GM19397 (cell line): ENCODE results near the gene CLCN5.
"Not testable (repeated sequence)": the region's sequence is repeated elsewhere in the genome, so short reads cannot be mapped to it uniquely, and the experiment has no call there.

Source experiments
- ATAC-seq: cut with Tn5 transposase; IDR thresholded peaks from one replicate; pipeline ENCODE4 v1.9.1; 2021; ENCODE audit warnings: mild to moderate bottlenecking, moderate library complexity; ENCODE audit not compliant: unreplicated experiment

Gene CLCN5

GRCh38 chrX:49995107-49995731 lies 72.8 kb downstream of the CLCN5 start:
- no peak for ATAC-seq

- no peak for ATAC-seq
Observed at GRCh38 chrX:49995795-49996455, 73.5 kb downstream of the CLCN5 start.

- ATAC-seq: no peak
Observed at GRCh38 chrX:49996474-49996873, 74.1 kb downstream of the CLCN5 start.

GRCh38 chrX:49999087-49999486 lies 76.7 kb downstream of the CLCN5 start:
- ATAC-seq: no peak

DNA sequence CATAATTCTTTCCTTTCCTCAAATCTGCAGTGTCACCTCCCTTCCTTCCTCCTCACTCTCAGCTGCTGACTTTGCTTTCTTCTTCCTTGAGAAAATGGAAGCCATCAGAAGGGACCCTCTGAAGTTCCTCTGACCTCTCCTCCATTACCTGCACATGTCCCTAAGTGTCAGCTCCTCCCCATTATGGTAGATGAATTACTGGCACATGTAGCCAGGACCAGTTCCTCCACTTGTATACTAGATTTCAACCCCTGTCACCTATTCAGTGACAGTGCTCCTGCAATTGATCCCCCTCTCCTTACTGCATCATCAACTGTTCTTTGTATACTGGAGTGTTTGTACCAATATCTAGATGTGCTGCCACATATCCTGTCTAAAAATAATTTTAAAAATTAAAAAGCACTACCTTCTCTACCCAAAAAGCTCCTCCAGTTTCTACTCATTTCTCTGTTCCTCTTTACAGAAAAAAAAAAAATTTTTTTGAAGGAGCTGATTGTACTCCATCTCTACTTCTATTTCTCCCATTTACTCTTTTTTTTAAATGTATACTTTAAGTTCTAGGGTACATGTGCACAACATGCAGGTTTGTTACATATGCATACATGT lies 78.6 kb downstream of the CLCN5 start:
- no peak for ATAC-seq

DNA sequence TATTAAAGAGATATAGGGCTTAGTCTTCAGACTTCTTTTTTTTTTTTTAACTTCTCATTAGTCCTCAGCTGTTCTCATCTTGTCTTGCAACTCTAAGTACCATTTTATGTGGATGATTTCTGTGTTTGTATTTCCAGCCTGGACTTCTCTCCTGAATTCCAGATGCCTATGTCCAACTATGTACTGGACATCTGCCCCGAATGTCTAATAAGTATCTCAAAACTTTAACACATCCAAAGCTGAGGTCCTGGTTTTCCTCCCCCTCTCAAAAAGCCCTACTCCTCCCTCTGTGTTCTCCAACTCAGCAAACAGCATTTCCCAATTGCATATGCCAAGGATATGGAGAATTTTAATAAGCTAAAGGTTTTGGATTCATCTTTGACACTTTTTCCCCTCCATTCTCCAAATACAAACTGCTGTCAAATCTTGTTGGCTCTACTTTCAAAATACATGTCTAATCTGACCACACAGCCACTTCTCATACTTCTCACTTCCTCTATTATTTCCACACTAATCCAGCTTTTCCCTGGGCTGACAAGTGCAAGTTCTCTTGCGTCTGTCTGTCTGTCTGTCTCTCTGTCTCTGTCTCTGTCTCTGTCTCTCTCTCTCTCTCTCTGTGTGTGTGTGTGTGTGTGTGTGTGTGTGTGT lies 79.8 kb downstream of the CLCN5 start:
- no peak for ATAC-seq

DNA sequence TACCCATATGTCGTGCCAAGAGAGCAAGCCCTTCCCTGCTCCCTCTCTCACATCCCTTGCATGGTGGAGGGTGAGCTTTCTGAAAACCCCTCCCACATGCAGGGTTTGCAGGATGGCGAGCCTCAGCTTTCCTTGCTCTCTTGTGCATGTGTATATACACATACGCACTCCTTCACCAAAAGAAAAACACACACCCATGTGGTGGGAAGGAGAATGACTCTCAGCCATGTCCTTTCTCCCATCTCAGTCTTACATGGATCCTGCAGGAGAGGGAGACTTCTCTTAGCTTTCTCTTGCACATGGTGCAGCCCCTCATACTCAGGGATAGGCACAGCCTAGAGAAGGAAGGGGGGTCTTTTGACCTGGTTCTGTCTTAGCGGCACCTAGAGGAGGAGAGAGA lies 81.1 kb downstream of the CLCN5 start:
- ATAC-seq: no peak

DNA sequence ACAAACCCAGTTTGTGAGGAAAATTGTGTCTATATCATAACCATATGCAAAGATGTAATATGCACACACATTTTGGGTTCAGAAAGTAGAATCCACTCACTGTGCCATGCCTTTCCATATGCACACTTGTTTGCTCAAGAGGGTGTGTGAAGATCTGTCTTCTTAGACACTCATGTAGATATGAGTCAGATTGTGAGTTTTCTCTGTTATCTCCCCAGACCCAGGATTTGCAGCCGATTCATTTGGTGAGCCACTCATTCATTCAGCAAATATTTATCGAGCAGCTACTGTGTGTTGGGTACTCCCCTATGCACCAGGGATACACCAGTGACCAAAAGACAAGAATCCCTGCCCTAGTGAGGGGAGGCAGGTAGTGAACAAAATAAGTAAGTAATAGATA lies 81.5 kb downstream of the CLCN5 start:
- ATAC-seq: no peak

DNA sequence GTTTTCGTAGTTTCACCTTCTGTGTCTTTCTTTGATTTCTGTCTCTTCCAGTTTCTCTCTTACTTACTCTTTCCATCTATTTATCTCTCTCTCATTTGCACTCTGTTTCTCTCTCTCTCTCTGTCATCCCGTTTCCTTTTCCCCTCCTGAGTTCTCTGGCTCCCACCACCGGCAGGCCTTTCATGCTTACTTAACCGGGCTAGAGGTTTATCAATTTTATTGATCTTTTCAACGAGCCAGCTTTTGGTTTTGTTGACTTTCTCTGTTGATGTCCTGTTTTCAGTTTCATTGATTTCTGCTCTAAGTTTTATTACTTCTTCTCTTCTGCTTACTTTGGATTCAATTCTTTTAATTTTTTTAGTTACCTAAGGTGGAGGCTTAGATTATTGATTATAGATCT lies 103.2 kb downstream of the CLCN5 start:
- not testable (repeated sequence) for ATAC-seq

GRCh38 chrX:50035126-50035525 lies 112.7 kb downstream of the CLCN5 start:
- ATAC-seq: no peak

GRCh38 chrX:50036426-50036825 lies 114.0 kb downstream of the CLCN5 start:
- no peak for ATAC-seq

GRCh38 chrX:50045823-50046222 lies 123.4 kb downstream of the CLCN5 start:
- no peak for ATAC-seq

DNA sequence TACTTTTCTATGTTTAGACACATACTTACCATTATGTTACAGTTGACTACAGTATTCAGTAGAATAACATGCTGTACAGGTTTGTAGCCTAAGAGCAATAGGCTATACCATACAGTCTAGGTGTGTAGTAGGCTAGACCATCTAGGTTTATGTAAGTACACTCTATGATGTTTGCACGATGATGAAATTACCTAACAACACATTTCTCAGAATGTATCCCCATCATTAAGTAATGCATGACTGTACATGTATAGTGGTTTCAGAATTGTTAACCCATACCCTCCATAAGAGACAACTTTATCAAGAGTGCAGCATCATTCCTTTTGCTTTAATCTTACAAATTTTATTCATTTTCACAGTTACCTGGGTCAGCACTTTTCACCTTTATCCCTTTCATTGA lies 126.8 kb downstream of the CLCN5 start:
- no peak for ATAC-seq

GRCh38 chrX:50054147-50054546 lies 131.8 kb downstream of the CLCN5 start:
- ATAC-seq: no peak

- ATAC-seq: no peak
Observed at GRCh38 chrX:50066318-50066937, 144.0 kb downstream of the CLCN5 start.

DNA sequence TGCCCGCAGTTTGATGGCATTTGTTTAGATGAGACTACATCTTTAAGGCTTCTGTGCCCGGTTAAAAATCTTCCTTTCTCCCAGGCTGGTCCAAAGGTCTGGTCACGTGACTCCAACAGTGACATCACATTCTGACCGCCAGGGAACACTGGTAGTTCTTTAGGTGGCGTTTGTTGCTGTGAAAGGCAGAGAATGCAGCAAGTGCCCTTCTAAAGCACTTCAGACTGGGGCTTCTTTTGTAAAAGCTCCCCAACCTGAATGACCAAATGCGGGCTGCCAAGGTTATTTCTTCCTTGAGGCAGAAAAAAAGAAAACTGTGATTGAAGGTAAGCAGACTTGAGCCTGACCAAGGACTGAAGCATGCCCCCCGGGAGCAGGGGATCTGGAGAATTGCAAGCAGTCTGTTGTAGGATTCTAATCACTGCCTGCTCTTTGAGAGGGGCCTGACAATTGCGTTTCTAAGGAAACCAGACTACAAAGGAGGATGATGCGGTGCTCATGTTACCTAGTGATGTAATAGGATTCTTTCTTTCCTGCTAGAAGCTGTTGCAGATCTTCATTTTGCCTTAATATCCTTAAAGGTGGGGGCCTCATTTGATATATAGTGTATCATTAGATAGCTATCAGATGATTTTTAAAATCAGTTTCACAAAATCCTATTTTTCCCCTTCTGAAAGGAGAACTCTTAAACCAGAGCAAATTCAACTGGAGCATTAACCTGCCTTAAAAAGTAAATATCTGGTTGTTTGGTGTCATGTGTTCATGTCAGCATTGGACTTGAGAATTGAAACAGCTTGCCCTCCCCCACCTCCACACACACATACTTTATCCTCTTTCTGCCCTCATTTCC lies 145.3 kb downstream of the CLCN5 start:
- no peak for ATAC-seq

DNA sequence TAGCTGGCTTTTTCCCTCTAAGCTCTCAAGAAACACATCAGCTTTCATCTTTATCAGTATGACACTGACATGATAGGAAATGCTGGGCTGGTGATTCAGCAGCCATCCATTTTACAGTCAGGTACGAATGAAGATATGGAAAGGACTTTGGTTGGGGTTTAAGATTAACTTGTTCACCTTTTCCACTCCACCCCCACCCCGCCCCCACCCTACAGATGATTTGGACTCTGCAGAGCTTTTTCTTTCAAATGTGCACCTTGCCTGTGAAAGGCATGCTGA lies 145.8 kb downstream of the CLCN5 start:
- no peak for ATAC-seq

GRCh38 chrX:50068893-50069292 lies 146.5 kb downstream of the CLCN5 start:
- no peak for ATAC-seq

DNA sequence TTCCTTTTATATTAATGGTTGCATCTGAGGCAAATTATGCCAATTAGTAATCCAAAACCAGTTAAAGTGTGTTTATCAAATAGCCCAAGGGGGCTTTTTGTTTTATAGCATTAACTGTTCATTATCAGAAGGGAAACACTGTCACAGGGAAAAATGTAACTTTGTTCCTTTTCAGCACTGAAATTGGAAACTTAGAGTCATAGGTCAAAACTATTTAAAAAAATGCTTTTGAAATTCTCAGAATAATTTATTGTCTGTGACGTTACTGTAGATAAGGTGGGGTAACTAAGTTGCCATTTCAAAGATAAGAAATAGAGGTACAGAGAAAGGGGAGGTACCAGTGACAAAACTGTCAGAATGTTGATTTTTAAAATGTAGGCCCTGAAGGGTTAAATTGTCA lies 149.1 kb downstream of the CLCN5 start:
- ATAC-seq: no peak

DNA sequence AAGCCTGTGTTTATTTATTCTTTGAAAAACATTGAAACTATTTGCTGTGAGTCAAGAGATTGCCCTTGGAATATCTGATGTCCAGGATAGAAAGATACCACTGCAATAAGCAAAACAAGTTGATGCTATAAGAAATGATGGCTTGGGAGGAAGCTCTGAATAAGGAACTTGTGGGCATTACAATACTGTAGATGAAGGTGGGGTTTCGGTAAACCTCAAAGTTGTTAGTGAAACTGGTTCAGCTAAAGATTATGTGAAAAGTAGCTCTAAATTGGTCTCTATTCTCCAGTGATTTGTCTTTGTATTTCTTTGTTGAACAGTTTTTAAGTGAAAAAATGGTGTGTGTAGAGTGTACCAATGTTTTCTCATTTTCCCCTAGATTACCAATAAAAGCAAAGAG lies 149.7 kb downstream of the CLCN5 start:
- no peak for ATAC-seq

DNA sequence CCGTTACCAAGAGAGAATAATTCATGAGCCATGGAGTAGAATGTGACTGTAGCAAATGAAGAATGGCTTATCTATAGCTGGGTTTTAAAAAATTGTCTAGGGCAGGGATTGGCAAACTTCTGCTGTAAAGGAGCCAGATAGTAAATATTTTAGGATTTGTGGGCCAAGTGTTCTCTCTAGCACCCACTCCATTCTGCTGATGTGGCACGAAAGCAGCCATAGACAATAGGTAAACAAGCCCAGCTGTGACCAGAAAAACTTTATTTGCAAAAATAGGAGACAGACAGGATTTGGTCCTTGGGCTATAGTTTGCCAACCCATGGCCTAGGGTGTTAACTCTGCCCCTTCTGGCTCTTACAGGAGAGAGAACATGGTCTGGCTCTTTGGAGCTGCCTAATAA lies 151.2 kb downstream of the CLCN5 start:
- ATAC-seq: no peak
